ENCODE results near the gene KCNK1.

DNA sequence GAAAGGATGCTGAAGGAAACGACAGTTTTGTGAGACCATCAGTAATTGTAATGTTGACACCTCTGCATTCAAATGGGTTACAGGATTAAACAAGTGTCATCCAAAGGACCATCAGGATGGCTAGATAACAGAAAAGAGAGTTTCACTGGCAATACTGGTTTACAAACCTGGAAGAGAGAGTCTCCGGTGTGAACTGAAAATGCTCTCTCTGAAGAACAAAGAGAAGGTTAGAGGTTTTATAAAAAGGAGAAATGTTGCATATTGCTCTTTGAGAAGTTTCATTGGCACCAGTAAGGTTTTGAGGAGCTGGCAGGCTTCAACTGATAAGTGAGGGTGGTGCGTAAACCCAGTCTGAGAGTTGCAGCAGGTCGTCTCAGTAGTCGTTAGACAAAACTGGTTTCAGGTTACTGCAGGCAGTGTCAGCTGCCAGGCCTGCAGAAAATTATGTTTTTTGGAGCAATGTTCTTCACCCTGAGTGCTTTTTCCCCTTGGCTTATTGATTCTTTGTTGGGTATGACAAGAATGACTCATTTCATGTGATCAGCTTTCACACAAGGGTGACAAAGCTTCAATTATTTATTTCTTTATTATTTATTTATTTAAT, 42.2 kb downstream of the KCNK1 start:
- TF ChIP-seq, protein P1, sequence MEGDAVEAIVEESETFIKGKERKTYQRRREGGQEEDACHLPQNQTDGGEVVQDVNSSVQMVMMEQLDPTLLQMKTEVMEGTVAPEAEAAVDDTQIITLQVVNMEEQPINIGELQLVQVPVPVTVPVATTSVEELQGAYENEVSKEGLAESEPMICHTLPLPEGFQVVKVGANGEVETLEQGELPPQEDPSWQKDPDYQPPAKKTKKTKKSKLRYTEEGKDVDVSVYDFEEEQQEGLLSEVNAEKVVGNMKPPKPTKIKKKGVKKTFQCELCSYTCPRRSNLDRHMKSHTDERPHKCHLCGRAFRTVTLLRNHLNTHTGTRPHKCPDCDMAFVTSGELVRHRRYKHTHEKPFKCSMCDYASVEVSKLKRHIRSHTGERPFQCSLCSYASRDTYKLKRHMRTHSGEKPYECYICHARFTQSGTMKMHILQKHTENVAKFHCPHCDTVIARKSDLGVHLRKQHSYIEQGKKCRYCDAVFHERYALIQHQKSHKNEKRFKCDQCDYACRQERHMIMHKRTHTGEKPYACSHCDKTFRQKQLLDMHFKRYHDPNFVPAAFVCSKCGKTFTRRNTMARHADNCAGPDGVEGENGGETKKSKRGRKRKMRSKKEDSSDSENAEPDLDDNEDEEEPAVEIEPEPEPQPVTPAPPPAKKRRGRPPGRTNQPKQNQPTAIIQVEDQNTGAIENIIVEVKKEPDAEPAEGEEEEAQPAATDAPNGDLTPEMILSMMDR (IDR thresholded peaks at IDR 0.05), result no peak
- no peak for TF ChIP-seq POLR2A (IDR thresholded peaks at IDR 0.05)

Measured in lower leg skin (tissue), 3 donors.